HG03432 (cell line): Measurements from ENCODE around the gene GNL3.
"Not testable (repeated sequence)": the region's sequence is repeated elsewhere in the genome, so short reads cannot be mapped to it uniquely, and the experiment has no call there.

ENCODE experiments used
- ATAC-seq: cut with Tn5 transposase; IDR thresholded peaks from one replicate; pipeline ENCODE4 v1.9.1; 2021; ENCODE audit warnings: mild to moderate bottlenecking, moderate library complexity; ENCODE audit not compliant: unreplicated experiment

The GNL3 gene

GRCh38 chr3:52719618-52720017, 33.8 kb downstream of the GNL3 start:
- no peak for ATAC-seq

DNA sequence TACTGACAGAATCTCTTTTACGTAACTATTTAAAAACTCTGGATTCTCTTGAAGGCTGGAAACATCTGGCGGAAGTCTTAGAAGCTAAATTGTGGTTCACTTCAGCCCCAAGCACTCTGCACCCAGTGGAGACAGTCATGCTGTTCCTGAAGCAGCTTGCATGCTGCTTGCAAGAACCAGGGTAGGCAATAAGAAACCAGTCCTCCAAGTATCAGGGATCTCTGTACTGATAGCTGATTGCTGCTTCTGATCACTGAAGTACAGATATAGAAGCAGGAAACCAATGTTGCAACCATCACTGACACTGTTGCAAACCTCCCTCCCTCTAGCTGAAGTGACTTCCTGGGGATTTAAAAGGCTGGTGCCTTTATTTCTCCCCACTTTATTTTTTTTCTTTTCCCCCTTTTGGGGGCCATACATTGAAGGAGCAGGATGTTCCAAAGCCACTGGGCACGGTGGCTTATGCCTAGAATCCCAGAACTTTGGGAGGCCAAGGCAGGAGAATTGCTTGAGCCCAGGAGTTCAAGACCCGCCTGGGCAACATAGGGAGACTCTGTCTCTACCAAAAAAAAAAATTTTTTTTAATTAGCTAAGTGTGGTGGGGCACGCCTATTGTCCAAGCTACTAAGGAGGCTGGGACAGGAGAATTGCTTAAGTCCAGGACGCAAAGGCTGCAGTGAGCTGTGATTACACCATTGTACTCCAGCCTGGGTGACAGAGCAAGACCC, 35.3 kb downstream of the GNL3 start:
- ATAC-seq: no peak

DNA sequence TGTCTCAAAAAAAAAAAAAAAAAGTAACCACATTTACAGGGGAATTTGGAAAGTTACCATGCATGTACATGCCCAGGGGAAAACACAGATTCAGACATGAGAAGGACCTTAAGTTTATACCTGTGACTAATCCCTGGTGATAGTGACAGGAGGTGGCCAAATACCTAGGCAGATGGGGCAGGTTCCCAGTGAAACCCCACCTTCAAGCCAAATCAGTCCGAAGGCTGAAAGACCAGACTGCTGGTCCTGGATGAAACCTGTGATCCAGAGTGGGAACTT, 35.8 kb downstream of the GNL3 start:
- no peak for ATAC-seq

DNA sequence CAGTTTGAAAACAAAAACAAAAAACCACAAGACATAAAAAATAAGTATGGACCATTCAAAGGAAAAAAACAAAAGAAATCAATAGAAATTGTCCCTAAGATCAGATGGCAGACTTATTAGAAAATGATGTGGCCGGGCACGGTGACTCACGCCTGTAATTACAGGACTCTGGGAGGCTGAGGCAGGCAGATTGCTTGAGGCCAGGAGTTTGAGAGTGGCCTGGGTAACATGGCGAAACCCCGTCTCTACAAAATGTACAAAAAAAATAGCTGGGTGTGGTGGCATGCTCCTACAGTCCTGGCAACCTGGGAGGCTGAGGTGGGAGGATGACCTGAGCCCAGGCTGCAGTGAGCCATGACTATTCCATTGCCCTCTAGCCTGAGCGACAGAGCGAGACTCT, 36.7 kb downstream of the GNL3 start:
- no peak for ATAC-seq

DNA sequence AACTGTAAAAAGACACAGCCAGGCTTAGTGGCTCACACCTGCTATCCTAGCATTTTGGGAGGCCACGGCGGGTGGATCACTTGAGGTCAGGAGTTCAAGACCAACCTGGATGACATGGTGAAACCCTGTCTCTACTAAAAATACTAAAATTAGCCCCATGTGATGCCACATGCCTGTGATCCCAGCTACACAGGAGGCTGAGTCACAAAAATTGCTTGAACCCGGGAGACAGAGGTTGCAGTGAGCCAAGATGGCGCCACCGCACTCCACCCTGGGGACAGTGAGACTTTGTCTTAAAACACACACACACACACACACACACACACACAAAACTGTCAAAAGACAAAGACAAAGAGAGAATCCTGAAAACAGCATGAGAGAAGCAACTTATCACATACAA, 38.1 kb downstream of the GNL3 start:
- no peak for ATAC-seq

- no peak for ATAC-seq
Observed at GRCh38 chr3:52724511-52724910, 38.7 kb downstream of the GNL3 start.

DNA sequence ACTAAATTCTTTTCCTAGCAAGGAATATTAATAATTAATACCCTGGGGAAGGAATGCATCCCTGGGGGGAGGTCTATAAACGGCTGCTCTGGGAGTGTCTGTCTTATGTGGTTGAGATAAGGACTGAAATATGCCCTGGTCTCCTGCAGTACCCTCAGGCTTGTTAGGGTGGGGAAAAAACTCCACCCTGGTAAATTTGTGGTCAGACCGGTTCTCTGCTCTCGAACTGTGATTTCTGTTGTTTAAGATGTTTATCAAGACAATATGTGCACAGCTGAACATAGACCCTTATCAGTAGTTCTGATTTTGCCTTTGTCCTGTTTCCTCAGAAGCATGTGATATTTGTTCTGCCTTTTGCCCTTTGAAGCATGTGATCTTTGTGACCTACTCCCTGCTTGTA, 42.9 kb downstream of the GNL3 start:
- ATAC-seq: not testable (repeated sequence)

GRCh38 chr3:52730681-52731080, 44.8 kb downstream of the GNL3 start:
- no peak for ATAC-seq

DNA sequence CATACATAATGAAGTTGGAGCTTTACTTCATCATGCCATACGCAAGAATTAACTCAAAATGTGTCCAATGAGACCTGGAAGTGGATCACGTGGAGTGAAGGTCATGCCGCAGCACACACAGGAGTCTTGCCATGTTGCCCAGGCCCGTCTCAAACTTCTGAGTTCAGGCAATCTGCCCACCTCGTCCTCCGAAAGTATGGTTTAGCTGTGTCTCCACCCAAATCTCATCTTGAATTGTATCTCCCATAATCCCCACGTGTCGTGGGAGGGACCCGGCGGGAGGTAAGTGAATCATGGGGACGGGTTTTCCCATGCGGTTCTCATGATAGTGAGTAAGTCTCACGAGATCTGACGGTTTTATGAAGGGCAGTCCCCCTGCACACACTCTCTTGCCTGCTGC, 45.8 kb downstream of the GNL3 start:
- ATAC-seq: no peak

GRCh38 chr3:52733256-52733891, 47.5 kb downstream of the GNL3 start:
- ATAC-seq: no peak

DNA sequence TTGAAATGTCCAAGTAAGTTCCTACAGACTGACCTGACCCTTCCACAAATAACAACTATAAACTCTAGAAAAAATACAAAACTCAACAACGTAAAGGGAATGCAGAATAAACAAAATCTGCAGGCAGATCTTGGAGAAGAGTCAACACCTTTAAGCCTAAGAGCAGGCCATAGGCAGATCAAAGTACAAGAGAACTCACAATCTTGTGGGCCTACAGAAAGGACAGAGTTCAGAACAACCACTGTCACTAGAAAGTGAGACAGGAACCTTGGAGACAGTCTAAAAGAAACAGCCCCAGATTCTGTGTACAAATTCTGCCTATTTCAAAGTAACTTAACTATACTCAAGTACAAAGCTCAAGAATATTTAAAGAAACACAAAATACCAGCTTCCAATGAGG, 53.9 kb downstream of the GNL3 start:
- no peak for ATAC-seq

- no peak for ATAC-seq
Observed at GRCh38 chr3:52742418-52743041, 56.7 kb downstream of the GNL3 start.

- ATAC-seq: no peak
Observed at GRCh38 chr3:52743152-52743551, 57.3 kb downstream of the GNL3 start.

DNA sequence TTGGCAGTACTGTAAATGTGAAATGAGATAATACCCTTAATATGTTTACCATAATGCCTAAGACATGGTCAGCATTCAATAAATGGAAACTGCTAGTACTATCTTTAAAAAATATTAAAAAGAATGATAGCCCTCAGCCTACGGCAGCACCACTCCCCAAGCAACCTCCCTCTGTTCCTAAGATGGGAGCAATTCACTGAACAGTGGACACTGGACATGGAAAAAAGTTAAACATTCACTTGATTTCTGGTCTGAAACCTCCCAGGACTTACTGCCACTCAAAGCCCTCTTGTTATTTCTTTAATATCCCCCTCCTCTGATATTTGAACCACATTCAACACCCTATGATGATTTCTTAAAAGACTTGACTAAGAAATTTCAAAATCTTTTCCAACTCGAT, 57.9 kb downstream of the GNL3 start:
- no peak for ATAC-seq
